ENCODE data around the gene RALGPS2.

DNA sequence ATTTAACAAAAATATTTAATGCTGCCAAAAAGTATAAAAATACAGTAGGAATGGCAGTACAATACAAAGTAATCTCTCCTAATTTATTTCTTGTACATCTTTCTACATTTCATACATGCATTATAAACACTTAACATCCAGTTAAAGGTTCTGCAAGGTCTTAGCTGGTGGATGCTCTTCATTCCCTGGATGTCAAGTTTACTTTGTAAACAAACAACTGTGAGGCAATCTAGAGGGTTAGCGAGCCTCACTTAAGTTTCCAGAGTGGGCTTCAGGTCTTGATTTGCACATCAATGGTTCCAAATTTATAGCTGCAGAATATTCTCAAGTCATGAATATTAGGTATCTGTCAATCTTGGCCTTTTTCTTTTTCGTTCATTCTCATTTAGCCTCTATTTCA lies 21.3 kb downstream of the RALGPS2 start:
- no peak for TF ChIP-seq TAF1 (IDR thresholded peaks at IDR 0.05; ENCODE audit: borderline replicate concordance, low read depth, low read length)
- no peak for TF ChIP-seq POLR2A (IDR thresholded peaks at IDR 0.05; ENCODE audit: low read depth, low read length)
